ENCODE results near the gene SERGEF.

DNA sequence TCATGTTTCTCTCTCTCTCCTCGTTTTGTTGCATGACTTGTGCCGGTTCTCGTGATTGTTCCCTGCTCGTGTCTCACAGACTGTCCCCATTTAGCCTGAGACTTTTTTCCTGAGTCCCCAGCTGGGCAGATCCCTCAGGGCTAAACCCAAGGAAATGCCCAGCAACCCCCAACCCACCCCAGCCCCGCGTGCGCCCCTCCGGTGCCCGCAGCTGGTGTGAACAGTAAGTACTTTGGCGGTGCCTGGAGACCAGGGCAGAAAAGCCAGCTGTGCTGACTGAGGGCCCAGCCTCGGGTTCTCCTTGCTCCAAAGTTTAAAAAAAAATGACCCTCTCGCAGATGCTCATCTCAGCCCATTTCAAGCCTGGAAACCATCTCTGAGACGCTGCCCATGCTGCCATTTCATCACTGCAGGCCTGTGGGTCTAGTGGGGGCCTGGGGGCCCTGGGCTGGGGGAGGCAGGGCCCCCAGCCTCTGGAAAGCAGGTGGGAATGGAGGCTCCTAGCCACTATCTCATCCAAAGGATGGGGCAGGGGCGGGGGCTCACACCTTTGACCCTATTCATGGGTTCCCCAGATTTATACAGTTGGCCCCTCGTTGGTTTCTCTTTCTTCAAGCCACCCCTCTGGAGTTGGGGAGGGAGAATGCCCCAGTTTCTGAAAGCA lies 236.5 kb downstream of the SERGEF start:
- no peak for TF ChIP-seq YY1 (IDR thresholded peaks at IDR 0.05; ENCODE audit: insufficient read depth, insufficient read length)
- no peak for TF ChIP-seq ZNF274 (IDR thresholded peaks at IDR 0.05; ENCODE audit: low read depth, low read length)
- no peak for TF ChIP-seq SUZ12 (IDR thresholded peaks at IDR 0.05; ENCODE audit: extremely low read depth, insufficient read depth, insufficient read length)

Measured in NT2/D1 (cell line).